ENCODE measurements around the gene ZNF385B.

DNA sequence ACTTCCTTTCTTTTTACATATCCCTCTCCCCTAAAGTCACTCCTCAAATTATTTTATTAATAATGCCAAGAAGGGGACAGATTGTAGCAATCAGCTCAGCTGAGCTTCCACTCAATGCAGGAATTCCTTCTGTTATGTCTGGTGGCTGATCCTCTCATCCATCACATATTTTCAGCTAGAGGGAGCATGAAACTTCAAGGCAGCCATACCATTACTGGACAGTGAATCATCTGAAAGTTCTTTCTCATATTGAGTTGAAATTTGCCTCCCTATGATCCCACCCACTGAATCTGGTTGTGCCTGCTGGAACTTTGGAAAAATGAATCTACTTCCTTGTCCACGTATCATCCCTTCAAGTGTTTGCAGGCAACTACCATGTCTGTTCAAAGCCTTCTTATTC, 11.2 kb downstream of the ZNF385B start:
- TF ChIP-seq, protein P1, sequence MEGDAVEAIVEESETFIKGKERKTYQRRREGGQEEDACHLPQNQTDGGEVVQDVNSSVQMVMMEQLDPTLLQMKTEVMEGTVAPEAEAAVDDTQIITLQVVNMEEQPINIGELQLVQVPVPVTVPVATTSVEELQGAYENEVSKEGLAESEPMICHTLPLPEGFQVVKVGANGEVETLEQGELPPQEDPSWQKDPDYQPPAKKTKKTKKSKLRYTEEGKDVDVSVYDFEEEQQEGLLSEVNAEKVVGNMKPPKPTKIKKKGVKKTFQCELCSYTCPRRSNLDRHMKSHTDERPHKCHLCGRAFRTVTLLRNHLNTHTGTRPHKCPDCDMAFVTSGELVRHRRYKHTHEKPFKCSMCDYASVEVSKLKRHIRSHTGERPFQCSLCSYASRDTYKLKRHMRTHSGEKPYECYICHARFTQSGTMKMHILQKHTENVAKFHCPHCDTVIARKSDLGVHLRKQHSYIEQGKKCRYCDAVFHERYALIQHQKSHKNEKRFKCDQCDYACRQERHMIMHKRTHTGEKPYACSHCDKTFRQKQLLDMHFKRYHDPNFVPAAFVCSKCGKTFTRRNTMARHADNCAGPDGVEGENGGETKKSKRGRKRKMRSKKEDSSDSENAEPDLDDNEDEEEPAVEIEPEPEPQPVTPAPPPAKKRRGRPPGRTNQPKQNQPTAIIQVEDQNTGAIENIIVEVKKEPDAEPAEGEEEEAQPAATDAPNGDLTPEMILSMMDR (IDR thresholded peaks at IDR 0.05): no peak
- no peak for TF ChIP-seq POLR2A (IDR thresholded peaks at IDR 0.05)

Measured in Peyer's patch (tissue), 4 donors.